Breast epithelium (tissue), 3 donors: ENCODE data around the gene POU2F2.

ENCODE experiments used
- POLR2A ChIP-seq: fragments of 450-650 bp; IDR thresholded peaks from one replicate; pipeline ENCODE4 v1.6.1; 2016; ENCODE audit warnings: antibody characterized with exemption, mild to moderate bottlenecking, moderate library complexity
- POLR2AphosphoS5 ChIP-seq, 3 donors: sonication (generic); formaldehyde crosslinking; IDR thresholded peaks; one replicate each; pipeline ENCODE4 v1.6.1; 2017; ENCODE audit warnings: antibody characterized with exemption in 3 of 3
- TF ChIP-seq, protein P1 (sequence below), 3 donors: fragments of 450-650 bp; IDR thresholded peaks; one replicate each; pipeline ENCODE4 v1.5.1; 2016 to 2017; ENCODE audit warnings: antibody characterized with exemption in 3 of 3, mild to moderate bottlenecking in 3 of 3, moderate library complexity in 3 of 3

DNA sequence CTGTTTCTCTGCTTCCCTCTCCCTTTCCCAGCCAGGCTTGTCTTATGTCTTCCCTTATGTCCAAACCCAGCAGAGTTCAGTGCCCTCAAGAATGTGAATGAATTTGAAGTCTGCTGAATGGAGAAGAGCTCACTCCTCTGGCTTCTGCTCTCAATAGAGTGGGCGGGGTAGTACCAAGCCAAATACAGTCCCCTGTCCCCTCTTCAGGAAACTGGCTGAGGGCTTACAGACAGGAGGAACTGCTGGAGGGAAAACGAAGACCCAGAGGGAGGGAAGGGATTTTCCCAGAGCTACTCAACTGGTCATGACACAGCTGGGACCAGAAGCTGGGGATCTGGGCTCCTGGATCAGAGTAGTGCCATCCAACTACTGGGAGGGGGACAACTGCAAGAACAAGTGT is 32.9 kb upstream of the POU2F2 start:
- TF ChIP-seq POLR2AphosphoS5 (IDR thresholded peaks at IDR 0.05) (no peak), POLR2A (no peak)
- TF ChIP-seq, protein P1, sequence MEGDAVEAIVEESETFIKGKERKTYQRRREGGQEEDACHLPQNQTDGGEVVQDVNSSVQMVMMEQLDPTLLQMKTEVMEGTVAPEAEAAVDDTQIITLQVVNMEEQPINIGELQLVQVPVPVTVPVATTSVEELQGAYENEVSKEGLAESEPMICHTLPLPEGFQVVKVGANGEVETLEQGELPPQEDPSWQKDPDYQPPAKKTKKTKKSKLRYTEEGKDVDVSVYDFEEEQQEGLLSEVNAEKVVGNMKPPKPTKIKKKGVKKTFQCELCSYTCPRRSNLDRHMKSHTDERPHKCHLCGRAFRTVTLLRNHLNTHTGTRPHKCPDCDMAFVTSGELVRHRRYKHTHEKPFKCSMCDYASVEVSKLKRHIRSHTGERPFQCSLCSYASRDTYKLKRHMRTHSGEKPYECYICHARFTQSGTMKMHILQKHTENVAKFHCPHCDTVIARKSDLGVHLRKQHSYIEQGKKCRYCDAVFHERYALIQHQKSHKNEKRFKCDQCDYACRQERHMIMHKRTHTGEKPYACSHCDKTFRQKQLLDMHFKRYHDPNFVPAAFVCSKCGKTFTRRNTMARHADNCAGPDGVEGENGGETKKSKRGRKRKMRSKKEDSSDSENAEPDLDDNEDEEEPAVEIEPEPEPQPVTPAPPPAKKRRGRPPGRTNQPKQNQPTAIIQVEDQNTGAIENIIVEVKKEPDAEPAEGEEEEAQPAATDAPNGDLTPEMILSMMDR (IDR thresholded peaks at IDR 0.05) = no peak
